Activated T-helper 2 cell treated with anti-CD3 and anti-CD28 coated beads, Interferon-gamma antibody, Interleukin-2, Interleukin-4, amounts not matched to agents 10 μg/mL and 5 μg/mL and 100 μg/mL, durations not matched to agents 14 hours and 24 hours and 36 hours (primary cell): ENCODE results near the gene TWIST2. TPM values are rescaled to one million over a fixed set of nuclear protein-coding genes. Genes with fewer than 3 reads are reported as not detected.

Experiments
- DNase-seq: peaks from one replicate; pipeline ENCODE4 v3.0.0; 2021; ENCODE audit warnings: low spot score
- H3K27ac Mint-ChIP-seq: one replicate; pipeline ENCODE4 v1.8.0; 2021; ENCODE audit warnings: mixed read lengths
- H3K27me3 Mint-ChIP-seq: one replicate; pipeline ENCODE4 v1.8.0; 2021; ENCODE audit warnings: low read depth, mixed read lengths
- H3K36me3 Mint-ChIP-seq: one replicate; pipeline ENCODE4 v1.8.0; 2021; ENCODE audit warnings: low read depth, mixed read lengths
- H3K4me1 Mint-ChIP-seq: one replicate; pipeline ENCODE4 v1.8.0; 2021; ENCODE audit warnings: low read depth, mixed read lengths
- H3K4me3 Mint-ChIP-seq: one replicate; pipeline ENCODE4 v1.8.0; 2021; ENCODE audit warnings: low read depth, mild to moderate bottlenecking, moderate library complexity, mixed read lengths
- H3K9me3 Mint-ChIP-seq: one replicate; pipeline ENCODE4 v1.8.0; 2021; ENCODE audit warnings: mixed read lengths
- intact Hi-C: fragments of 100-400 bp; cut with micrococcal nuclease; formaldehyde crosslinking; loops from one replicate; pipeline ENCODE4 v1.15.1; 2023
- total RNA-seq: library from RNA; stranded (reverse); gene quantifications from 2 replicates; pipeline ENCODE4 v1.2.3, GENCODE V29; 2022

Gene TWIST2
- total RNA-seq, 1 donor from 2014 or later = not detected

DNA sequence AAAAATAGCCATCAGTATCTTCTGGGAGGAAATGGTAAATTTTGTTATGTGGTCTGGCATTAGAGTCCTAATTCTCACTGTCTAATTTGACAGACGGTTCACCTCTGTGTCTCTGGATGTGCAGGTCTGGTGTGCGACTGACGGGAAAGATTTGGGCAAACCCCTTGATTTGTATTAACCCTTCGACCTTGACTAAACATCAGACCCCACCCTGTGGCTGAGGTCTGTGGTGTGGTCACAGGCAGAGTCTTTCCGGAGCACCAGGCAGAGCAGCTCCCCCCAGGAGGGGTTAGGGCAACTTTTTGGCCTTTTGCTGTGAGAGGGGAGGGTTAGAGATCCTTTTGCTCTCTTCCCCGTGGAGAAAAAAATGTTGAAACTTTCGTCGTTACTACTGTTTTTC lies 6.4 kb downstream of the TWIST2 start:
- no peaks in the 10 kb centered on the region for H3K36me3 Mint-ChIP-seq
- no peaks in the 10 kb centered on the region for H3K9me3 Mint-ChIP-seq
- H3K27ac Mint-ChIP-seq = no peak overlapping the region
- intact Hi-C loops = no loop called here
- no peak overlapping the region for H3K4me3 Mint-ChIP-seq
- H3K27me3 Mint-ChIP-seq = peaks cover 38% of the 10 kb centered on the region
- no peak for DNase-seq
- H3K4me1 Mint-ChIP-seq = no peaks in the 10 kb centered on the region

DNA sequence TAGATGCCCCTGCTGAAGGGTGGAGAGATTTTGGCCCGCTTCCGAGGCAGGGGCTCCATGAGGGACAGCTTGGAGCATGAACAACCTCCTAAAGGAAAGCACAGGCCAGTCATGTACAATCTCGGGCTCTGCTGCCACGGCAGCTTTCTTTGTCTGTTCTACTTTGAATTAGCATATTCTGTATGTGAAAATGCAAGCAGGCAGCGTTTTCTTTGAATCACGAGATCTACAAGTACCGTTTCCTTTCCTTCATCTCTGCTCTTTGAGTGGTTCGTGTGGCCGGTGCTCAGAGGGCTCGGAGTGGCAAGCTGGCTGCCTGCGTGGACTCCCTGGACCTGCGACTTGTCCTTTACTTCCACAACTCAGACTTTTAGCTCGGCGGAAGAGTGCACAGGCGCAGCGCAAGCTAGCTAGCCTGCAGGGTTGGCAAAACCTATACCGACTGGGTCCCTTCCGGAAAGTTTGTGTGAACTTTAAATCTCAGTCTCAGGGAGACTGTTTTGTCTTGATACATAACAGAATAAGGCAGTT lies 6.9 kb downstream of the TWIST2 start:
- no peaks in the 10 kb centered on the region for H3K36me3 Mint-ChIP-seq
- H3K4me1 Mint-ChIP-seq = no peaks in the 10 kb centered on the region
- intact Hi-C loops = no loop called here
- H3K27ac Mint-ChIP-seq = no peak overlapping the region
- H3K4me3 Mint-ChIP-seq = no peak overlapping the region
- DNase-seq = no peak
- H3K9me3 Mint-ChIP-seq = no peaks in the 10 kb centered on the region
- H3K27me3 Mint-ChIP-seq = peaks cover 35% of the 10 kb centered on the region

DNA sequence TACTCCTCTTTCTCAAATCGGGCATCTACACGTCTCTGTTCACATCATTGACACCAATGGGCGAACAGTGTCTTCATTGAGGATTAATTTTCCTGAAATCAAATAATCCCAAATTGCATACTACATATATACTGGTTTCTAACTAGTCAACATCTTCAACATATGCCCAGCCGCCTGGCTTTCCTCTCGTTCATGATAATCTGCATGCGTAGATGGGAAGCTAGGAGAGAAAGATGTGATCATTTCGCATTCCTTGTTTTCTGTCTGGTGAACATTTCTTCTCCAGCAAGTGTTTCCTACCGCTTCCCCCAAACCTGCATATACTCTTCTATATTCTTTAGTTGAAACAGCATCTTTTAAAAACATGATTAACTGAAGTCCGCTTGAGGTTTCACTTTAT lies 7.4 kb downstream of the TWIST2 start:
- Mint-ChIP-seq H3K4me1 (no peaks in the 10 kb centered on the region), H3K4me3 (no peak overlapping the region), H3K27me3 (peaks cover 30% of the 10 kb centered on the region), H3K27ac (no peak overlapping the region), H3K36me3 (no peaks in the 10 kb centered on the region), H3K9me3 (no peaks in the 10 kb centered on the region)
- intact Hi-C loops = no loop called here
- DNase-seq = no peak

DNA sequence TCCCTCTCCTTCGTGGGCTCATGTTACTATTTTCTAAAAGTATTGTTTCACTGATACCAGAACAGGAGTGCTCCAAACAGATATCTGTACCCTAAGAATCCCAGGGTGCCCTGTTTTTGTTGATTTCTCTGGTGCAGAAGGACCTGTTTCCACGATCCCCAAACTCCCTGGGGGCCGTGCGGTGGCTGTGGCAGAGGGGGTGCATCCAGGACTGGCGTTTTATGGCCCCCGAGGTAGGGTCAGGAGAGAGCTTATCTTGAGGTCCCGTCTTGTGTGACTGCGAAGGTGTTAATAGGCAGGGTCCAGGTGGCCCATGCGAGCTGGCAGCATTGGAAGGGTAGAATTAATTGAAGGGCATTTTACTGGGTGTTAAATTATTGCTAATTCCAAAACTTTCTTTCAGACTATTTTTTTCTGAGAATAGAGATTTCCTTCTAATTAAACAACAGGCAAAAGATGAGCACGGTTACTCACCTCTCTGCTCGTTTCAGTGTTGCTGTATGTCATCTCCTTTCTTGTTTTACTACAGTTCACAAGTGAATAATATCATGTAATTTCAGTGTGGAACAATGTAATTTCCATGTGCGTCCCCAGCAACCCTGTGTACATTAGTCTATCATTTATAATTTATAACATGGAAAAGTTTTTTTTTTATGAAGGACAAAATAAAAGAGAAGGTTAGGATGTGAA lies 8.2 kb downstream of the TWIST2 start:
- Mint-ChIP-seq H3K4me3 (no peak overlapping the region), H3K27ac (no peak overlapping the region), H3K27me3 (peaks cover 25% of the 10 kb centered on the region), H3K9me3 (no peaks in the 10 kb centered on the region), H3K36me3 (no peaks in the 10 kb centered on the region), H3K4me1 (no peaks in the 10 kb centered on the region)
- intact Hi-C loops = no loop called here
- DNase-seq = no peak

DNA sequence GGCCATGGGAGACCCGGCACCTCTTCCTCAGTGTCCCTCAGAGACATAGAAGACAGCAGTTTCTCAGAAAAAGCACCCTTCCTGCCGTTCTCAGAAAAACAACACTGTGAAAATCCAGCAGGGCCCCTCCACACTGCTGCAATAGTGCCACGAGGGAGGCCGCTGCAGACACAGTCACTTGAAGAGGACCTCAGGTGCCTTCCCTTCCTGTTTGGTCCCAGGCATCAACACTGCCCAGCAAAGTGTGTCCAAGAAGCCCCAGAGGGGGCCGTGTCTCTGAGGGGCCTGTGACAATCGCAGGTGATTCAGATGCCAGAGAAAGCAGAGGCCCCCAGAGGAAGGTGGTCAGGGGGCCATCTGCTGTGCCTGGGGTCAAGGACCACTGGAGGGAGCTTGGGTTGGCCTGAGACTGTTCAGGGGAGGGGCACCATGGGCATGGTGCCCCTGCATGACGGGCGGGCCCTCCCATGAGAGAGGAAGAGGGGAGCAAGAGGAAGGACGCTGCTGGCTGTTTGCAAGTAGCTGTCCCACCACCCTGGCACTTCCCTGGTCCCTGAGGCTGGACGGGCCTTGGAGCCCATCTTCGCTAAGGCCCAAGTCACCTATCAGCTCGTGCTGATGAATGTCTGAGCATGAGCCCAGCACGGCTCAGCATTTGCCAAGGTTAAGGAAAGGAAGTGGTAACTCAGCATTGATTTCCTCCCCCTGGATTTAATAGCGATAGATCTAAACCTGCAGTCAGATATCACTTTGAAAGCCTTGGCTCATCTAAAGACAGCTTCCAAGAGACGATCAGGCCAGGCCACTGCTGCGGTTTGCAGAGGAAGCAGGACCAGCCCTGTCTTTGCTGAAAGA lies 9.1 kb downstream of the TWIST2 start:
- Mint-ChIP-seq H3K27ac (no peak overlapping the region), H3K4me3 (no peak overlapping the region), H3K27me3 (peaks cover 16% of the 10 kb centered on the region), H3K36me3 (no peaks in the 10 kb centered on the region), H3K9me3 (no peaks in the 10 kb centered on the region), H3K4me1 (no peaks in the 10 kb centered on the region)
- no peak for DNase-seq
- intact Hi-C loops = no loop called here

DNA sequence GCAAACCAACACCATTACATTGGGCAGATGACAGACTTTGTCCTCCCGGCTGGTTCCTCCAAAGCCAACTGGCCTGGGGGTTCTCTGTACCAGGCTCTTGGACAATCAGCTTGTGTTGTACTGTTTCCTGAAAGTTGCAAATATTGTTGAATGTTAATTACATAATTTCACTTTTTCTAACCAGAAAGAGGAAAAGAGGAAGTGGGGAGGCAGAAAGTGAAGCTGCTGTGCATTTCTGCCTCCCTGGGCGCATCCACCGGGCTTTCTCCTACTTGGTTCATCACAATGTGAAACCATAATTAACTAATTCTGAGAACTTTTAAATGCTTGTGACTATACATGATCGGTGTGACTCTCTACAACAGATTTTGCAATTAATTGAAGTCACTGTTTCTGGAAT lies 10.1 kb downstream of the TWIST2 start:
- DNase-seq = no peak
- H3K9me3 Mint-ChIP-seq = no peaks in the 10 kb centered on the region
- H3K27me3 Mint-ChIP-seq = peaks cover 11% of the 10 kb centered on the region
- H3K36me3 Mint-ChIP-seq = no peaks in the 10 kb centered on the region
- no peak overlapping the region for H3K27ac Mint-ChIP-seq
- no peaks in the 10 kb centered on the region for H3K4me1 Mint-ChIP-seq
- intact Hi-C loops = no loop called here
- H3K4me3 Mint-ChIP-seq = no peak overlapping the region

DNA sequence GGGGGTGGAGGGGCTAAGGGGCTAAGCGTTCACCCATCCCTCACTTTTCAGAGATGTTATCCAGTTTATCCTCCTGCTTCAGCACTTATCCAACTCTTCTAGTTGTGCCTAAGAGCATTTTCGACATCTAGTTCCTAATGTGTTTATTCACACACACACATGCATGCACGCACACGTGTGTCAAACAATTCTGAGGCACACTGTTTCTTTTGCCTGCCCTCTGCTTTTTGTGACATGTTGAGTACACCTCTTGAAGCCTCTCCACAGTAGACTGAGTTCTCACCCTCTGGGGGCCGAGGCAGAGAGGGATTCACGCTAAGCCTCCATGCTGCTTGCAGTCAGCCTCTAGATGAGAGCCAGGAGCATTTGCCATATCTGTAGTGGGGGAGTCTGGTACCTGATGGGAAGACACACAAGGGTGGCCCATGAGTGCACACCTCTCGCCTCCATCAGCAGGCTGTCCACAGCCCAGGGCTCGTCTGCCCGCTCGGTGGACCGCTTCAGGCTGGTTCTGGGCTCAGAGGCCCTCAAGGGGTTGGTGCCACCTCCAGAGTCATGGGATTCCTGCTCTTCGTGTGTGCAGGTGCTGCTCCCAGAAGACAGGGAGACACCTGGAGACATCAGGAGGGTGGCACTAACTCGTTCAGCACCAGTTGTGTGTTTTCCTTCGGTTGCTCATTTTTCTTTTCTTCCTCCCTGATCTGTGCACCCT lies 11.9 kb downstream of the TWIST2 start:
- Mint-ChIP-seq H3K27me3 (peaks cover 4% of the 10 kb centered on the region), H3K9me3 (no peaks in the 10 kb centered on the region), H3K4me1 (peaks cover 4% of the 10 kb centered on the region), H3K4me3 (no peak overlapping the region), H3K27ac (no peak overlapping the region), H3K36me3 (no peaks in the 10 kb centered on the region)
- DNase-seq = no peak
- intact Hi-C loops = no loop called here

DNA sequence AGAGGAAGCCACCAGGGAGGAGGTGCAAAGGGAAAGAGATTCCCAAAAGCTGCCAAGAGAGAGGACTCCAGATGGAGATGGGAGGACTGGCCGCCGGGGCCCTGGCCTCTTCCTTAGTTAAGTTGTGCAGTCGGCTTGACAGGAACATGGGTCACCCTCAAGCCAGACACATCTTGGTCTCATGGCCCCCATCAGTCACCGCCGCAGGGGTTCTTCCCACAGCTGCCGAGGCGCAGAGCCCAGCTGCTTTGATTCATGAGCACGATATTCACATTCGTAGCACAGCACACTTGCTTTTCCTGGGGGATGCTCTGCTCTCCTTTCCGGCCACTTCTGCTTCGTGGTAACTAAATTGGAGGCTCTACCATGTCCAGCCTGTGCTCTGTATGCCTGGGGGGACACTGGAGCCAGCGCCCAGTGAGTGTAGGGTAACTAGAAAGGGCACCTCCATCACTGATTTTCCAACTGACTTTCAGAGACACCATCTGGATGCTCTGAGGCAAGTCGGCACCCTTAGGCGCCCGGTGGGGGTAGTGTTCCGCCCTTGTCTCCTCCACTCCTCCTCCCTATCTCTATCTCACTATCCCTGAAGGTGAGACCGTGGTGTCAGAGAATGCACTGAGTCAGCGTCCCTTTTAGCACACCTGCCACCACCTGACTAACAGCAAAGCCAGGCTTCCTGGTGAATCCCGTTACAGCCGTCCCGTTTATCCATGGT lies 13.3 kb downstream of the TWIST2 start:
- intact Hi-C loops = no loop called here
- no peak overlapping the region for H3K4me3 Mint-ChIP-seq
- no peaks in the 10 kb centered on the region for H3K9me3 Mint-ChIP-seq
- H3K27ac Mint-ChIP-seq = no peak overlapping the region
- peaks cover 4% of the 10 kb centered on the region for H3K4me1 Mint-ChIP-seq
- DNase-seq = no peak
- H3K36me3 Mint-ChIP-seq = no peaks in the 10 kb centered on the region
- peaks cover 4% of the 10 kb centered on the region for H3K27me3 Mint-ChIP-seq

DNA sequence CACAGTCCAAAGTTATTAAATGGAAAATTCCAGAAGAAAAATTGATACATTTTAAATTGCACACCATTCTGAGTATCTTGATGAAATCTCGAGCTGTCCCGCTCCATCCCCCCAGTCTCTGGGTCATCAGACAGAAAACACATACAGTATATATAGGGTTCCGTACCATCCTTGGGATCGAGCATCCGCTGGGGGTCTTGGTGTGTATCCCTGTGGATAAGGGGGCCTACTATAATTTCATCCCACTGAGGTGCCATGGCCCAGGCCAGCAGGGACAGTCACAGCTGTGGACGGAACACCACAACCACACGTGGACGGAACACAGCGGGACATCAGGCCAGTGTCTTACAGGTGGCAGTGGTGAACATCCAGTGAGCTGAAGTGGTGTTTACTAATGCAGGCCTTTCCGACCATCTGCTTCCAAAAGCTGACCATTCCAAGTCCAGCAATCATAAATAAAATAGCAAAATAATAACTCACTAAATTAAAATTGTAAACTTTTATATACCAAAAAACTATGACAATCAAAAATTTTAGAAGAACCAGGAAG lies 14.0 kb downstream of the TWIST2 start:
- Mint-ChIP-seq H3K36me3 (no peaks in the 10 kb centered on the region), H3K27me3 (peaks cover 4% of the 10 kb centered on the region), H3K9me3 (no peaks in the 10 kb centered on the region), H3K4me3 (no peak overlapping the region), H3K27ac (no peak overlapping the region), H3K4me1 (peaks cover 4% of the 10 kb centered on the region)
- DNase-seq = no peak
- intact Hi-C loops = no loop called here

DNA sequence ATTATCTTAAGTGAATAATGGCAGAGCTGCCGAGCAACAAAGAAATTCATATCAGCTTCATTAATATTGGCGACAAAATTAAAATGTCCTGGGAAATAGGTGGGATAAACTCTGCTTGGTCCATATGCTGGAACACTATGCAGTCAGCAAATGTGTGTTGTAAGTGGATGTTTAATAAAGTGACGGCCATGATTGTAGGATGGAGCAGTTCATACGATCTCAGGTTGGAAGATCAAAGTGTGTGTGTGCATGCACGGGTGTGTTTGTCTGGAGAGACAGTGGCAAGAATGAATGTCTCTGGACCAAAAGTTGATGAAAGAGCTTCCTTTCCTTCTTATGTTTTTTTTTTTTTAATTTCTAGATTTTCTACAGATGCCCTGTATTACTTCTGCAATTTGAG lies 14.8 kb downstream of the TWIST2 start:
- Mint-ChIP-seq H3K9me3 (no peaks in the 10 kb centered on the region), H3K4me1 (peaks cover 4% of the 10 kb centered on the region), H3K4me3 (no peak overlapping the region), H3K36me3 (no peaks in the 10 kb centered on the region), H3K27ac (no peak overlapping the region), H3K27me3 (no peaks in the 10 kb centered on the region)
- no peak for DNase-seq
- intact Hi-C loops = no loop called here

DNA sequence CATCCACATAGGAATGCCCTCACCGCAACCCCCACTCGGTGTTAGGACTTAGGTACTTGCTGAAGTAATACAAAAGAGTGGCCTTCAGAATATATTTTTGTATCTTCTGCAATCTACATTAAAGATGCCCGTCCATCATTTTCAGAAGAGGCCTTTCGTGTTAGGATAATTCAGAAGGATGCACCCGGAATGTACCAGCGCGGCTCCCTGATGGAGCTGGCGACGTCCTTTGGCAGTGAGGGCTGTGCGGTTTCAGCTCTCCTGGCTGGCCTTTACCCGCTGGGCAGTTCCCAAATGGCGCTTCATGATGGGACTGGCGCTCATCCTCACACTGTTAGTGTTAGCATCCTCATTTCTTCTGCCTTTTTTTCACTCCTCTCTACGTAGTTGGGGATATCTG lies 15.3 kb downstream of the TWIST2 start:
- H3K27ac Mint-ChIP-seq = no peak overlapping the region
- intact Hi-C loops = no loop called here
- peaks cover 4% of the 10 kb centered on the region for H3K4me1 Mint-ChIP-seq
- H3K27me3 Mint-ChIP-seq = no peaks in the 10 kb centered on the region
- no peaks in the 10 kb centered on the region for H3K36me3 Mint-ChIP-seq
- no peak overlapping the region for H3K4me3 Mint-ChIP-seq
- H3K9me3 Mint-ChIP-seq = no peaks in the 10 kb centered on the region
- no peak for DNase-seq

DNA sequence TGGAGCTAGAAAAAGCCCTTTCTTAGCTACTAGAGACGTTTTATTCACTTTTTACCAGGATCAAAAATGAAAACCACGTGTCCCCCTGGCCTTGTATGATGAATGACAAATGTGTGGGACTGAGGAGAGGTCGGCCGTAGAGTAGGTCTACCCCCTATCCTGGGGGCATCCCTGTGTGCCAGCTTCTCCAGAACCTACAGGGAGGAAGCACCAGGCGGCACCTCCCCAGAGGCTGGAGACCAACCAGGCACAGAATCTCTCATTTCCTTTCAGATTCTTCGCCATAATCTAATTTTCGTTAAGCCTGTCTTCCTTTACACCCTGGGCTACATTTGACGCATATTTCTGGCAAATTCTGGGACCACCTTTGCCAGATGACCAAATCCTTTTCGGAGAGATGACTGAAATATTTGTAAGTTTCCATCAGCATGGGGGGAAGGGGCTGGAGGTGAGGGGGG lies 15.9 kb downstream of the TWIST2 start:
- Mint-ChIP-seq H3K27me3 (no peaks in the 10 kb centered on the region), H3K36me3 (no peaks in the 10 kb centered on the region), H3K27ac (no peak overlapping the region), H3K4me1 (peaks cover 4% of the 10 kb centered on the region), H3K9me3 (no peaks in the 10 kb centered on the region), H3K4me3 (no peak overlapping the region)
- intact Hi-C loops = no loop called here
- DNase-seq = no peak
